NCI-H2227 (cell line): ENCODE results near the gene GOLGA8S.
"Not testable (repeated sequence)": the region's sequence is repeated elsewhere in the genome, so short reads cannot be mapped to it uniquely, and the experiment has no call there.

Source experiments
- DNase-seq: peaks from one replicate; lab custom pipeline; 2025; ENCODE audit not compliant: unreplicated experiment; lab: John Stamatoyannopoulos, UW

Gene GOLGA8S, protein sequence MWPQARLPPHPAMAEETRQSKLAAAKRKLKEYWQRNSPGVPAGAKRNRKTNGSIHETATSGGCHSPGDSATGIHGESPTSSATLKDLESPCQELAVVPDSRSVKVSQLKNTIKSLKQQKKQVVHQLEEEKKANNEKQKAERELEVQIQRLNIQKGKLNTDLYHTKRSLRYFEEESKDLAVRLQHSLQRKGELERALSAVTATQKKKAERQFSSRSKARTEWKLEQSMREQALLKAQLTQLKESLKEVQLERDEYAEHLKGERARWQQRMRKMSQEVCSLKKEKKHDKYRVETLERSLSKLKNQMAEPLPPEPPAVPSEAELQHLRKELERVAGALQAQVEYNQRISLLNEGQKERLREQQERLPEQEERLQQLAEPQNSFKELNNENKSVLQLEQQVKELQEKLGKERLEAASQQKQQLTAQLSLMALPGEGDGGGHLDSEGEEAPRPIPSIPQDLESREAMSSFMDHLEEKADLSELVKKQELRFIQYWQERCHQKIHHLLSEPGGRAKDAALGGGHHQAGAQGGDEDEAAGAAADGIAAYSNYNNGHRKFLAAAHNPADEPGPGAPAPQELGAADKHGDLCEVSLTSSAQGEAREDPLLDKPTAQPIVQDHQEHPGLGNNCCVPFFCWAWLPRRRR

DNA sequence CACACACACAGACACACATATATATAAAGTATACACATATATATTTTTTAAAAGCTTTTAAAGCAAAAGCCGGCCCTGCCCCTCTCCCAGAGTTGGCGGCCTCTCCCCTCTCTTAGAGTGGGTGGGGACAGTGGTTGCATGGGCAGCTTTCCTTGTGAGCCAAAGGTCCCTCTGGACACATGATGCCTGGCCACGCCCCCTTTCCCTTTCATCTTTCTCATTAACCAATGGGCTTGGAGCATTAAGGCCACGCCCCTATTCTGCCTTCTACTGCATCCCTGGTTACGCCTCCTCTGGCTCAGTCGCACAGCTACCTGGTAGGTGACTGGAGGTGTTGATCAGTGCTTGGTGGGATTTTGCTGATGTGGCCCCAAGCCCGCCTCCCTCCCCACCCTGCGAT is at the start of gene GOLGA8S:
Gene GOLGA8S, plus strand, starts transcription at position 301 of the 400 bp plus-strand sequence. Its CDS starts 62 bp downstream, at position 363.
- not testable (repeated sequence) for DNase-seq

DNA sequence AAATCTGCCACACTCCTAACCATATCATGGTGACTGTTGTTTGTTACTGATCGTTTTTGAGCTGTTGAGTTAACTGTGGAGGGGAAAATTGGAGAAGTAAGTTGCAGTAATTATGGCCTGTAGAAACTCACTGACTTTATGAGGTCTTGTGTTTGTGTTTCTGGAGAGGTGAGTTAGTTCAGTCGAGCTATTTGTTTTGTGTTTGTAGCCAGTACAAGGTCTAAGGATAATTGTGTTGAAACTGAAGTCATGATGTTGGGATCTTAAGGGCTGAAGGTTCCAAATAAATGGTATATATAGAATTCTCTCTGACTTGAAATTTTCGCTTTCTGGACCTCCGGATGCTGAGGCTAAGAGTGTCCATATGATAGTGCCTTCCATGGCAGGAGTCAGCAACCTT is 49.7 kb upstream of the GOLGA8S start:
- not testable (repeated sequence) for DNase-seq

DNA sequence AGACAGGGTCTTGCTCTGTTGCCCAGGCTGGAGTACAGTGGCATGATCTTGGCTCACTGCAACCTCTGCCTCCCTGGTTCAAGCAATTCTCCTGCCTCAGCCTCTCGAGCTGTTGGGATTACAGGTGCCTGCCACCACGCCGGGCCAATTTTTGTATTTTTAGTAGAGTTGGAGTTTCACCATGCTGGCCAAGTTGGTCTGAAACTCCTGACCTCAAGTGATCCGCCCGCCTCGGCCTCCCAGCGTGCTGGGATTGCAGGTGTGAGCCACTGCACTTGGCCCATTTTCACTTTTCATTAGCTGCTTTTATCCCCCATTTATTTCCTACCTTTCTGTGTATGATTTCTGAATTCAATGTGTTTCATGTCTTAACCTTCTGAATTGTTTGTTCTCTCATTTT is 48.6 kb upstream of the GOLGA8S start:
- not testable (repeated sequence) for DNase-seq

DNA sequence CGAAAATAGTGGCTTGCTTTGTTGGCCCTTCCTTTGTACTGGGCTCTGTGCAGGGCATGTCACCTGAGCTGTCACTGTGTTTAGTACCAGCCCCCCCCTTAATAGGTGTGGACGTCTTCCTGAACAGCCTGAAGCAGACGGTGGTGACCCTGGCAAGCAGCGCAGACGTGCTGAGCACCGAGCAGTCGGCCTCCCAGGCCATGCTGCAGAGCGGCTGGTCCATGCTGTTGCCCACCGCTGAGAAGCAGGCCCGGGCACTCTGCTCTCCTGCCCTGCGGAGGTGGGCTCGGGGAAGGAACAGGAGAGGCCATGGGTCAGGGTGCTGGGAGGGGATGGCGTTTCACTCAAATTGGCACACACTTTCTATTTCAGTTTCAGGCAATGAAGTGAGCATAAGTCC is 43.3 kb upstream of the GOLGA8S start:
- not testable (repeated sequence) for DNase-seq

DNA sequence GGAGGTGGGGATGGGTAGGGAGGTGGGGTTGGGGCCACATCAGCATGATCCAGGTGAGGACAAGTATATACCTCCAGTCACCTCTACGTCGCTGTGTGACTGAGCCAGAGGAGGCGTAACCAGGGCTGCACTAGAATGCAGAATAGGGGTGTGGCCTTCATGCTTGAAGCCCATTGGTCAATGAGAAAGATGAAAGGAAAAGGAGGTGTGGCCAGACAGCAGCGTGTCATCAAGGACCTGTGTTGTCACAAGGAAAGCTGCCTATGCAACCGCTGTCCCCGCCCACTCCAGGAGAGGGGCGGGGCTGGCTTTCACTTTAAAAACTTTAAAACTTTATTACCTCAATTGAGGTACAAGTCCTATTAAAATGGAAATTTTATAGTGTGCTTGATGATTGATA is 20.5 kb upstream of the GOLGA8S start, which contains the start of gene GOLGA6L26:
Gene GOLGA6L26, minus strand, starts transcription at position 101 of the 400 bp plus-strand sequence. Its CDS starts 61 bp downstream, at position 40.
- not testable (repeated sequence) for DNase-seq

DNA sequence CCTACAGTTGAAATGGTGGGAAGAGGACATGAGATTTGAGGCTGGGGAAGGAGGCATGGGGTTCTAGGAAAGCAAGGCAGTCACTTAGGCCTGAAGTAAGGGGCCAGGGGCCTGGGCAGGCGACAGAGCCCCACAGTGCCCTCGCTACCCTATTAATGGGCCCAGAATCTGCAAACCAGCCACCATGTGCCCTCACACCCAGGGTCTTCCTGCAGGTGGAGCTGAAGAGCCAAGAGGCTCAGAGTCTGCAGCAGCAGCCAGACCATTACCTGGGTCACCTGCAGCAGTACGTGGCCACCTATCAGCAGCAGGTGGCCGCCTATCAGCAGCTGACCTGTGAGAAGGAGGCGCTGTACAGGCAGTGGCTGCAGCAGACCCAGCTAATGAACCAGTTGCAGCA is 8.1 kb downstream of the GOLGA8S start:
- DNase-seq = not testable (repeated sequence)

DNA sequence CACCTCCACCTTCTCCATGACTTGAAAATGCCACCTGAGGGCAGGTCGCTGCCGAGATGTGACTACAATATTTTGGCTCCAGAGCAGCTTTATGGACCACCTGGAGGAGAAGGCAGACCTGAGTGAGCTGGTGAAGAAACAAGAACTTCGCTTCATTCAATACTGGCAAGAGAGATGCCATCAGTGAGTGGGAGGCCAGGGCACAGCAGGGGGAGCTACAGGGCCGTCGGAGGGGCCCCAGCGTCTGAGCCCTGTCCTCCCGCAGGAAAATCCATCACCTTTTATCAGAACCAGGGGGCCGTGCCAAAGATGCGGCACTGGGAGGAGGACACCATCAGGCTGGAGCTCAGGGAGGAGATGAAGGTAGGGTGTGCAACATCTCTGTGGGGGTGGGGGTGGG is 9.7 kb downstream of the GOLGA8S start:
- not testable (repeated sequence) for DNase-seq

DNA sequence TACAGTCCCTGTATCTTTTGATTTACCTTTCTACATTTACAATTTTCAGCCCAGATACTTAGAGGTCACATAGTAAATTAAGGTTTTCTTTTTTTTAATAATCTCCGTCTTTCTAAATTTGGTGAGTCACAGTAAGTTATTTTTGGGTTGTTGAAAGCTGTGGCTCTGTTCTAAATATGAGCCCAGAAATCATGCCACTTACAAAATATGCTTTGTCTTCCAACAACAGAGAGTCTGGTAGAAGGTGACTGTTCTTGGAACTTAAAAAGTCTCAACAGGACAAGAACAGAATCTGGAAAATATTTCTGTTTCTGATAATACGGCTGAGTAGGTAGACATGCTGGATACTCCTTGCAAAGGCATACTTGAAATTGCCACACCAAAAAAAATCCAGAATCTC is 16.0 kb downstream of the GOLGA8S start:
- no peak for DNase-seq

DNA sequence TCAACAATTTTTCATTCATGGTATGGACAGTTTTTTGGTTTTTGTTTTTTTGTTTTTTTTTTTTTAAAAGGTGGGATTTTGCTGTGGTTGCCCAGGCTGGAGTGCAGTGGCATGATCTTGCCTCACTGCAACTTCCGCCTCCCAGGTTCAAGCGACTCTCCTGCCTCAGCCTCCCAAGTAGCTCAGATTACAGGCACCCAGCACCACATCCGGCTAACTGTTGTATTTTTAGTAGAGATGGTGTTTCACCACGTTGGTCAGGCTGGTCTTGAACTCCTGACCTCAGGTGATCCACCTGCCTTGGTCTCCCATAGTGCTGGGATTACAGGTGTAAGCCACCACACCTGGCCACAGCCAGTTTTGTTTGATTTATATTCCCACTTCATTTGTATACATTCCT is 16.6 kb downstream of the GOLGA8S start:
- not testable (repeated sequence) for DNase-seq

DNA sequence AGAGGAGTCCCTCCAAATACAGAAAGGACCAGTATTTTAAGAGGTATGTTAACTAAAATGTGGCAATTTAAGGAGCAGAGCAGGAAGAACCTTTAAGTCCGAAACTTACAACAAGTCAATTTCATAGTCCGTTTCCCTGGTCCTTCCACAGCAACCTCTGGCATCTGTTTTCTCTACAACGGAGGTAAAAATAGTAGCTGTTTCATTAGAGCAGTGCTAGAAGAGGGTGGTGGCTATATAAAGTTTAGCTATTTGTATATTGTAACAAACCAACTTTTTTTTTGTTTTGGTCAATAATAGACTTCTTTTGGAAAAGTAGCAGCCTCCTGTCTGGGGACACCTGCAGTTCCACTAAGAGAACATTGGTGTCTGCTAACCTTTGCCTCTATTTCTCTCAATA is 17.3 kb downstream of the GOLGA8S start:
- DNase-seq = not testable (repeated sequence)

DNA sequence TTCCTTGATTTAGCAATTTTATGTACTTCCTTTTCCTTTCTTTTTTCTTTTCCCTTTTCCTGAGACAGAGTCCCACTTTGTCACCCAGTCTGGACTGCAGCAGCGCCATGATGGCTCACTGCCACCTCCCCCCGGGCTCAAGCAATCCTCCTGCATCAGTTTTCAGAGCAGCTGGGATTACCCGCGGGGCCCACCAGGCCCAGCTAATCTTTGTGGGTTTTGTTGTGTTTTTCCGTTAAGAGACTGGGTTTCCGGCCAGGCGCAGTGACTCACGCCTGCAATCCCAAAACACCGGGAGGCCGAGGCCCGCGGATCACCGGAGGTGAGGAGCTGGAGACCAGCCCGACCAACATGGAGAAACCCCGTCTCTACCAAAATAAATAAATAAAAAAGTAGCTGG is 17.7 kb downstream of the GOLGA8S start:
- DNase-seq = no peak

DNA sequence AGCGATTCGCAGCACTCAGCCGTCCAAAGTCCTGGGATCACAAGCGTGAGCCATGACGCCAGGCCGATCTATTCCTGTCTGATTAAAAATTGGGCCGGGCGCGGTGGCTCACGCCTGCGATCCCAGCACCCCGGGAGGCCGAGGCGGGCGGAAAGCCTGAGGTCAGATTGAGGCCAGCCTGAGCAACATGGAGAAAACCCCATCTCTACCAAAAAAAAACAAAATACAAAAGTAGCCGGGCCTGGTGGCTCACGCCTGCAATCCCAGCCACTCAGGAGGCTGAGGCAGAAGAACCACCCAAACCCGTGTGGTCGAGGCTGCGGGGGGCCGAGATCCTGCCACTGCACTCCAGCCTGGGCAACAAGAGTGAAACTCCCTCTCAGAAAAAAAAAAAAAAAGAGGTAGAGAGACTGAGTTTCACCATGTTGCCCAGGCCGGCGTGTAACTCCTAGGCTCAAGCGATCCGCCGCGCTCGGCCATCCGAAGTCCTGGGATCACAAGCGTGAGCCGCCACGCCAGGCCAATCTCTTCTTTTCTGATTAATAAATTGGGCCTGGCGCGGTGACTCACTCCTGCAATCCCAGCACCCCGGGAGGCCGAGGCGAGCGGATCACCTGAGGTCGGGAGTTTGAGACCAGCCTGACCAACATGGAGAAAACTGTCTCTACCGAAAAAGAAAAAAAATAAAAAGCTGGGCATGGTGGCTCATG is 18.5 kb downstream of the GOLGA8S start:
- not testable (repeated sequence) for DNase-seq

DNA sequence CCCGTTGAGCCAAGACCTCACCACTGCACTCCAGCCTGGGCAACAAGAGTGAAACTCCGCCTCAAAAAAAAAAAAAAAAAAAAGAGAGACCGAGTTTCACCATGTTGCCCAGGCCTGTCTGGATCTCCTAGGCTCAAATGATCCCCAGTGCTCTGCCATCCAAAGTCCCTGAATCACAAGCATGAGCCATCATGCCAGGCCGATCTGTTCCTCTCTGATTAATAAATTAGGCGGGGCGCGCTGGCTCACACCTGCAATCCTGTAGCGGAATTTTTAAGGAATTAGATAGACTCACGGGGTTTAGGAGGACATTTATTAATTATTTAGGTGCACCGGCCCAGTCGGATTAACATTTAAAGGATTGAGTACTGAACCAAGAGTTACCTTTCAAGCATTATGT is 19.7 kb downstream of the GOLGA8S start:
- not testable (repeated sequence) for DNase-seq

DNA sequence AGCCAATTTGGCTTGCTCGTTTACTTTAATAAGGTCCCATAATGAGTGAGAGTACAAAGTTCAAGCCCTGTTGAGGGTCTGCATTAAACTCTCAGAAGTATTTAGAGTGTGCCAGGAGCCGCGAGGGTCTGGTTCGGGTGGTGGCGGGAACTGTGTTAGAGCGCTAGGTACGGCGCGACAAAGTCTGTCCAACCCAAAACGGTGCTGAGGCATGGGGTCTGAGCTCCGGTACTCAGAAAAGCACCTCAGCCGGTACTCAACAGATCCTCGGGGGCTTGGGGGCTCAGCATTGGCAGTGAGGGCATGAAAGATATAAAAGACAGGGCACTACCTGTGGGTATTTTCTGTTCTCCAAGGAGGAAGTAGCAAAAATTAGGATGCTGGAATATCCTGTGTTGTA is 24.4 kb downstream of the GOLGA8S start:
- not testable (repeated sequence) for DNase-seq

DNA sequence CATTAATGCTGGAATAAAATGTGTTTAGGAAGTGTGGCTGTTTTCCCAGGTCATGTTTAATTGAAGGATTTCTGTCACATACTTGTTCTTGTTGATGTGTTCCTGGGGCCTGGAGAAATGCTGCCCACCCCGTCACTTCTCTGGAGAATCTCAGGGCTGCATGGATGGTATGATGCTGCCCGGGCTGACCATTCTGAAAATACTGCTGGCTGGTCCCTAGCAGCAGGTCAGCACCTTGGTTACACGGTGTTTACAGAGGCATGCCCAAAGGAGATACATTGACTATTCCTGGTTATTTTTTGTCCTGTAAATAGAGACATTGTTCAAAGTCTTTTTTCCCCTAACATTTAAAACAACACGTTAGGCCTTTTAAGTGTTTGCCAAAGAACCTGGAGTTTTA is 26.2 kb downstream of the GOLGA8S start:
- not testable (repeated sequence) for DNase-seq

DNA sequence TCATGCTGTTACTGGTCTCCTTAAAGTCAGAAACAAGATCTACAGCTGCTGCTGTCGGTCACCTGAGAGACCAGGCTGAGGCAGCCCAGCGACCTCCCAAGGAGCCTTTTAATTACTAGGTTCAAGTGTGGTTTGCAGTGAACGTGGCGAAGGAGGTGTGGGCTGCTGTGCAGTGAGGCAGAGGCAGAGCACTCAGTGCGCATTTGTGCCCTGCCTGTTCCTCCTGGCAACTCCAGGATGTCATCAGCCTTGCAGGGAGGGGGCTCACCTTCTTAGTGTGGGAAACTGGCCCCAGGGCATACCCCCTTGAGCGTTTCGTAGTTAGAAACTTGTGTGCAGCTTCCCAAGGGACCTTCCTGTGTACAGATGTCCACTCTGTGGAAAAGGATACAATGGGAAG is 26.6 kb downstream of the GOLGA8S start:
- DNase-seq = peak; percentile 9

DNA sequence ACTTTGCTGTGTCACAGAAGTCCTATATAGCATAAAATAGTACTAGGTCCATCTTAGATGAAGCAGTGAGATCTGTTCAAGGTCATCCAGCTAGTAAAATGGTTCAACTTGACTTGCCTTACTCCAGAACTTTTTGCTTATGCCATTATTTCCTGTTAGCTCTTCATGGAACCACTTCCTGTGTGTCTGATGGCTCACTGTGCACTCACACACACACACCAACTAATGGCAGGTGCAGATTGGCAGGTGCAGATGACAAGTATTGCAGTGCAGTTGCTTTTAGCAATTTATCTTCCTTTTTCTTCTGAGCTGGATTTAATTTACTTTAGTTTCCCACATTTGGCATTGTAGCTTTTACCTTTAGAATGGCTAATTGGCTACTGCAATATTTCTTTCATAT is 29.8 kb downstream of the GOLGA8S start:
- DNase-seq = no peak

DNA sequence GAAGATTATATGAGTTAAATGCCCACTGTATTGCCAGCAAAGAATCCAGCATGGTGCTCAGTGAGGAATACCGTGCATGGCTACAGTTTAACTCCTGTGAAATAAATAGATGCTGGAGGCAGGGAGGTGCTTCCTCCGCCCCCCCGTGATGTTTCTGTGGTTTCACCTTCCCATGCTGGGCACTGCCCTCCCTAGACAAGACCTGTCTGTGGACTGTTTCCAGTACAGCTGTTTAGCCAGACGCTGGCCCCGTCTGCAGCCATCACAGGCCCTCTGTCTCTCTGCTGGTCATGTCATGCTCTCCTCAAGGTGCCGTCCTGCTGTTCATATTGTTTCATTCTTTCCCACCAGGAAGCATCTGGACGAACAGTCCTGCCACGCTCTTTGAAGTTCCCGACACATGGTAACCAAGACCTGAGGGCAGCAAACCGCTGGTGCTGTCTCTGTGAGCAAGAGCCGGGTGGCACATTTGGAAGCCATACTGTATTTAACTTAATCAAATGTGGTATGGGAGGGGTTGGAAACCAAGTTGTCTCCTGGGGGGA is 31.4 kb downstream of the GOLGA8S start:
- no peak for DNase-seq

DNA sequence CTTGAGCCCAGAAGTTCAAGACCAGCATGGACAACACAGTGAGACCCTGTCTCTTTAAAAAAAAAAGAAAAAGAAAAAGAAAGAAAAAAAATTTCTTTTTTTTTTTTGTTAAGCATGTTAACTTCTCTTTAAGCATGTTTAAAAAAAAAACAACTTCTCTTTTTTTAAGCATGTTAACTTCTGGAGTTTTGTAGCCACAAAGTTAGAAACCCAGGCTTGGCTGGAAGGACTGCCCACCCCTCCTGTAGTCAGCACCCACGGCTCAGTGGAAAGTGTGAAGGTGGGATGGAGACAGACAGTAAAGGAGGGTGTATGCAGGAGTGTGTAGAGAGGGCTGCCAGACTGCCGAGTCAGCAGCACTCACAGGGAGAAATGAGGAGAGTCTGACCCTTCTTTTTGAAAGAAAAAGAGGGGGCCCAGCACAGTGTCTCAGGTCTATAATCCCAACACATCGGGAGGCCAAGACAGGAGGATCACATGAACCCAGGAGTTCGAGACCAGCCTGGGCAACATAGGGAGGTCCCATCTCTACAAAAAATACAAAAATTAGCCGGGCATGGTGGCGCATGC is 33.2 kb downstream of the GOLGA8S start:
- DNase-seq = no peak

DNA sequence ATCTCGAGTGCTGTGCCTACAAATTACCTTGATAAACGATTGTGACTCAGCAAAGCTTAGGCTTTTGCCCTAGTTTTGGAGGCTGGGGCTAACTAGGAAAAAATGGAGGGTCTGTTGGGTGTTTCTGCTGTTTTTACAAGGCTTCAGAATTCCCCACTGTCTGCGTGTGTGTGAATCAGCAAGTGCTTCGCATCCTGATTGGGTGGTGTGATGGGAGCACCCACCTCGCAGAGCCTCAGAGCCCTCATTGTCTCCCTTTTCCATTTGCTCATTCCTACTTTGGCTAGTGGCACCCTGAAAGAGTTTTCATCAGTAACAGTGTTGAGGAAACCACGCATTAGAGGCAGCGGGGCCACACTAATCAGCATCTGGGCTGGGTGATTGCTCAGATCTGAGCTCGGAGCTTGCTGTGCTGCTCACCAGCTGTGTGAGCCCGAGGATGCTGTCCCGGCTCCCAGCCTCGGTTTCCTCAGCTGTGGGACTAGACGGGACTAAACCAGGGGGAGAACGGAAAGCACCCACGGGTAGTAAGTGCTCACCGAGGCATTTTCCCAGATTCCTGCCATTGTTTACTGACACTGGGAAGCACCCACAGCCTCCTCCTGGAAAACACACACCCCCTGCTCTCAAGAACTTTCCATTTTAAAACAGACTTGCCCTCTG is 40.6 kb downstream of the GOLGA8S start:
- peak; percentile 23 for DNase-seq
